ENCODE results near the gene TUBGCP2.

GRCh38 chr10:133245439-133246235, 63.0 kb downstream of the TUBGCP2 start:
- TF ChIP-seq, protein P1, sequence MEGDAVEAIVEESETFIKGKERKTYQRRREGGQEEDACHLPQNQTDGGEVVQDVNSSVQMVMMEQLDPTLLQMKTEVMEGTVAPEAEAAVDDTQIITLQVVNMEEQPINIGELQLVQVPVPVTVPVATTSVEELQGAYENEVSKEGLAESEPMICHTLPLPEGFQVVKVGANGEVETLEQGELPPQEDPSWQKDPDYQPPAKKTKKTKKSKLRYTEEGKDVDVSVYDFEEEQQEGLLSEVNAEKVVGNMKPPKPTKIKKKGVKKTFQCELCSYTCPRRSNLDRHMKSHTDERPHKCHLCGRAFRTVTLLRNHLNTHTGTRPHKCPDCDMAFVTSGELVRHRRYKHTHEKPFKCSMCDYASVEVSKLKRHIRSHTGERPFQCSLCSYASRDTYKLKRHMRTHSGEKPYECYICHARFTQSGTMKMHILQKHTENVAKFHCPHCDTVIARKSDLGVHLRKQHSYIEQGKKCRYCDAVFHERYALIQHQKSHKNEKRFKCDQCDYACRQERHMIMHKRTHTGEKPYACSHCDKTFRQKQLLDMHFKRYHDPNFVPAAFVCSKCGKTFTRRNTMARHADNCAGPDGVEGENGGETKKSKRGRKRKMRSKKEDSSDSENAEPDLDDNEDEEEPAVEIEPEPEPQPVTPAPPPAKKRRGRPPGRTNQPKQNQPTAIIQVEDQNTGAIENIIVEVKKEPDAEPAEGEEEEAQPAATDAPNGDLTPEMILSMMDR (IDR thresholded peaks at IDR 0.05; ENCODE audit: low read depth, low read length, poor library complexity, severe bottlenecking): no peak
- no peak for TF ChIP-seq EZH2phosphoT487 (IDR thresholded peaks at IDR 0.05; ENCODE audit: borderline replicate concordance, low read length)
